ENCODE data around the gene STK32B.

GRCh38 chr4:5222951-5223350 lies 171.7 kb downstream of the STK32B start:
- no peak for TF ChIP-seq ELF4 (IDR thresholded peaks at IDR 0.05)
- TF ChIP-seq PKNOX1 (IDR thresholded peaks at IDR 0.05), result no peak
- TF ChIP-seq CTBP1 (IDR thresholded peaks at IDR 0.05; ENCODE audit: borderline replicate concordance), result no peak
- no peak for TF ChIP-seq ARNT (IDR thresholded peaks at IDR 0.05)
- TF ChIP-seq FOXM1 (IDR thresholded peaks at IDR 0.05; ENCODE audit: borderline replicate concordance), result no peak
- TF ChIP-seq SP1 (IDR thresholded peaks at IDR 0.05), result no peak
- TF ChIP-seq TARDBP (IDR thresholded peaks at IDR 0.05), result no peak
- TF ChIP-seq SUZ12 (IDR thresholded peaks at IDR 0.05), result no peak
- TF ChIP-seq BHLHE40 (IDR thresholded peaks at IDR 0.05; ENCODE audit: borderline replicate concordance), result no peak
- TF ChIP-seq LEF1 (IDR thresholded peaks at IDR 0.05; ENCODE audit: borderline replicate concordance), result no peak
- TF ChIP-seq FOXK2 (IDR thresholded peaks at IDR 0.05), result no peak
